HG03159 (cell line): Measurements from ENCODE around the gene SOWAHD.
"Not testable (repeated sequence)": the region's sequence is repeated elsewhere in the genome, so short reads cannot be mapped to it uniquely, and the experiment has no call there.

Source experiments
- ATAC-seq: cut with Tn5 transposase; IDR thresholded peaks from one replicate; pipeline ENCODE4 v1.9.1; 2021; ENCODE audit warnings: mild to moderate bottlenecking, moderate library complexity; ENCODE audit not compliant: unreplicated experiment

The SOWAHD gene

DNA sequence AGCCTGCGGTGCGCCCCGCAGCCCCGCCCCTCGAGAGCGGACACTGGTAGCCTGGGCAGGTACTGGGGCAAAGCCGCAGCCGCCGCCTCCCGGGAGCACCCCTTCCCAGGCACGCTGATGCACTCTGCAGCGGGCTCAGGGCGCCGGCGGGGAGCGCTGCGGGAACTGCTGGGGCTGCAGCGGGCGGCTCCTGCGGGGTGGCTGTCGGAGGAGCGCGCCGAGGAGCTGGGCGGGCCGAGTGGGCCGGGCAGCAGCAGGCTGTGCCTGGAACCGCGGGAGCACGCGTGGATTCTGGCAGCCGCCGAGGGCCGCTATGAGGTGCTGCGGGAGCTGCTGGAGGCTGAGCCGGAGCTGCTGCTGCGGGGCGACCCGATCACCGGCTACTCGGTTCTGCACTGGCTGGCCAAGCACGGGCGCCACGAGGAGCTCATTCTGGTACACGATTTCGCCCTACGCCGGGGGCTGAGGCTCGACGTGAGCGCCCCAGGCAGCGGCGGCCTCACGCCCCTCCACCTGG is 401 bp downstream of the SOWAHD start:
- no peak for ATAC-seq

GRCh38 chrX:119759248-119759766 is 919 bp downstream of the SOWAHD start:
- ATAC-seq = no peak

- no peak for ATAC-seq
Observed at GRCh38 chrX:119760026-119760877, 1.9 kb downstream of the SOWAHD start.

DNA sequence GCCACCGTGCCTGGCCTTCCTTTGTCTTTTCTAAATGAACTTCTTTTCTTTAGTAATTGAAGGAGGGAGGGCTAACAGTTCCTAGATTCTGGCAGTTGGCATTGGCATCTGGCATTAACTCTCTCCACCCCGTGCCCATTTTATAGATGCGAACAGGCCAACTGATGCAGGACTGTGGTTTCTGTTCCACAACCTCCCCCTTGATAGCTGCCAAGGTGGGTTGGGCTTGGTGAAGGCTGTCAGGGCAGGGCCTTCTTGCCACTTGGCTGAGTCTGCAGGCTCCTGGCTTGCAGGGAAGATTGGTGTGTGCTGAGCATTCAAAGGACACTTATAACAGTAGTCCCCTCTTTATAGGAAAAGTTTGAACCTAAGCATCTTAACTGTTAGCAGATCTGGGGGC is 4.3 kb downstream of the SOWAHD start:
- ATAC-seq = no peak

DNA sequence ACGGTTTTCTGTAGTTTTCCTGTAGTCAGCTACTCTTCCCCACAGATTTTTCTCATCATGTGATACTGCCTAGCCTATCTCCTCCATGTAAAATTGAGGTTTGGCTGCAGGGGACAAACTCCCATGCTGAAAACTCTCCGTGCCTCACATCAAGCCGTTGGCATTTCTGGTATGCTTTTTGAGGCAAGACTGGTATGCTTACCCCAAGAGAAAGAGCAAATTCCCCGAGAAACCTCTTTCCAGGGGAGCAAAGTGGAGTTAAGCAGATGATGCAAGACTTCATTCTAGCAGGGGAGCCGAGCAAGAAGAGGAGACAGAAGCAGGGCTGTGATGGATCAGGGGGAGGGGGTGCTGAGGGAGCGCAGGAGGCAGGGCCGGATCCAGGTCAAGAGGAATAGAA is 4.8 kb downstream of the SOWAHD start:
- no peak for ATAC-seq

DNA sequence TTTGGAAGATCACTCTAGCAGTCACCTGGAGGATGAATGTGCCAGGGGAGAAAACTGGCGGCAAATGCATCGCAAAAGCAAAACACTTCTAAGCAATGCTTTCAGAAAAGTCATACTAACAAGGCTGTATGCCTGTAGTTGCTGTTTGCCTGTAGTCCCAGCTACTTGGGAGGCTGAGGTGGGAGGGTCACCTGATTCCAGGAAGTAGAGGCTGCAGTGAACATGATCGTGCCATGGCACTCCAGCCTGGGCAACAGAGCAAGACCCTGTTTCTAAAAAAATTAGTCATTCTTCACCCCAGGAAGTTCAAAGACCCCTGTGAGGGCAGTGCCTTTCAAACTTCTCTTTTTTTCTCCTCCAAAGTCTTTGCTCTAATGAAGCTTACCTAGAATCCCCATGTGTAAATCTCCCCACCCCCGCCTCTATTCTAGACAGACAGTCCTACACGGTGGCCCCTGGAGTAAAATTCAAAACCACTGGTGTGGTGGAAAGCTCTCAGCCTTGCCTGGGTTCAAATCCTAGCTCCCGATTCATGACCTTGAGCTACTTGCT is 5.5 kb downstream of the SOWAHD start:
- no peak for ATAC-seq

DNA sequence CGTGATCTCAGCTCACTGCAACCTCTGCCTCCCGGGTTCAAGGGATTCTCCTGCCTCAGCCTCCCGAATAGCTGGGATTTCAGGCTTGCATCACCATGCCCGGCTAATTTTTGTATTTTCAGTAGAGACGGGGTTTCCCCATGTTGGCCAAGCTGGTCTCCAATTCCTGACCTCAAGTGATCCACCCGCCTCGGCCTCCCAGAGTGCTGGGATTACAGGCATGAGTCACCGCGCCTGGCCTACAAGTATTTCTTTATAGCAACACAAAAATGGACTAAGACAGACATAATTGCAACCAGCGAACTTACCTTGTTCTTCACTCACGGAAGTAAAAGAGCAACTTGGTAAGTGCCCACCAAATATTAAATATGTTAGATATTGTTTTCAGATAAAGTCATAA is 10.0 kb downstream of the SOWAHD start:
- ATAC-seq = not testable (repeated sequence)

DNA sequence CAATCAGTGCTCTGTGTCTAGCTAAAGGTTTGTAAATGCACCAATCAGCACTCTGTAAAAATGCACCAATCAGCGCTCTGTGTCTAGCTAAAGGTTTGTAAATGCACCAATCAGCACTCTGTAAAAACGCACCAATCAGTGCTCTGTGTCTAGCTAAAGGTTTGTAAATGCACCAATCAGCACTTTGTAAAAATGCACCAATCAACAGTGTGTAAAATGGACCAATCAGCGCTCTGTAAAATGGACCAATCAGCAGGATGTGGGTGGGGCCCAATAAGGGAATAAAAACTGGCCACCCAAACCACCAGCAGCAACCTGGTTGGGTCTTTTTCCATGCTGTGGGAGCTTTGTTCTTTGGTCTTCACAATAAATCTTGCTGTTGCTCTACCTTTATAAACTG is 11.0 kb downstream of the SOWAHD start:
- ATAC-seq = not testable (repeated sequence)

DNA sequence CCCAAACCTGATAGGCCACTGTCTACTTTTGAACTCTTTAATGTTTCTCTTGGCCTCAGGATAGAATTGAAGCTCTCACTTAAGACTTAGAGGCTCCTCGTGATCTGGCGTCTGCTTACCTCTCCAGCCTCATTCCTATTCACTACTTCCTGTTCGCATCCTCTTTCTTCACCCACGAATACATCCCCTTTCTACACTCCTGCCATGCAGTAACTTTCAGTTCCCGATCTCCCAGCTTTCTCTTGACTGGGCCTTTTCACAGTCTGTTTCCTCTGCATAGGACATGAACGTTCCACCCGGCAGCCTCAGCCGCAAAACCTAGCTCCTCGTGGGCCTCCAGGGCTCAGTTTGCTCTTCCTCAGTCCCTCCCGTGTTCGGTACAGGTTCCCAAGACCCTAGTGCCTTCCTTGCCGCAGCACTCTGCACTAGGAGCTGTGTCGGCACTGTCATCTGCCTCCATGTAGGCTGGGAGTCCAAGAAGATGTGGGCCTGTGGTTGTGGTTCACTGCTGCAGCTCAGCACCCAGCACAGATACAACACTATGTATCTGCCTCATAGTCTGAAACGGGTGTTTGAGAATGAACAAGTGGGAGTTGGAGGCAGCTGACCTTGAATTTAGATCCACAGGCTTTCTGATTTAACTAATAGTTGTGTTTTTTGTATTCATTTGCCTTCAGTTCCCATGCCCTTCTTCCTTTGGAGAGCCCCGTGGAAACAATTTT is 17.3 kb downstream of the SOWAHD start:
- no peak for ATAC-seq

- ATAC-seq = no peak
Observed at GRCh38 chrX:119778829-119779228, 20.4 kb downstream of the SOWAHD start.

DNA sequence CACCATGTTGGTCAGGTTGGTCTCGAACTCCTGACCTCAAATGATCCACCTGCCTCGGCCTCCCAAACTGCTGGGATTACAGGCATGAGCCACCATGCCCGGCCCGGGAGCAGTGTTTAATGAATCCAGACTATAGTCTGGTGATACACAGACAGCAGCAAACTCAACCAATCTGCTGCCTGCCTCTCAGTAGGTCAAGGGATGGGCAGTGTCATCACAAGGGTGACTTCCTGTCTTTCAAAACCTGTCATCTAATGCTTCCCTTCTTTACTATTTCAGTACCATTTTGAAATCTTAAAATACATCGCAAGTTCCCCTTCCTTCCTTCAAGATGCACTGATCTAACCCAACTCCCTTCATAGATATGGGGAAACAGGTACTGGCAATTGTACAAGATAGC is 24.6 kb downstream of the SOWAHD start:
- no peak for ATAC-seq

DNA sequence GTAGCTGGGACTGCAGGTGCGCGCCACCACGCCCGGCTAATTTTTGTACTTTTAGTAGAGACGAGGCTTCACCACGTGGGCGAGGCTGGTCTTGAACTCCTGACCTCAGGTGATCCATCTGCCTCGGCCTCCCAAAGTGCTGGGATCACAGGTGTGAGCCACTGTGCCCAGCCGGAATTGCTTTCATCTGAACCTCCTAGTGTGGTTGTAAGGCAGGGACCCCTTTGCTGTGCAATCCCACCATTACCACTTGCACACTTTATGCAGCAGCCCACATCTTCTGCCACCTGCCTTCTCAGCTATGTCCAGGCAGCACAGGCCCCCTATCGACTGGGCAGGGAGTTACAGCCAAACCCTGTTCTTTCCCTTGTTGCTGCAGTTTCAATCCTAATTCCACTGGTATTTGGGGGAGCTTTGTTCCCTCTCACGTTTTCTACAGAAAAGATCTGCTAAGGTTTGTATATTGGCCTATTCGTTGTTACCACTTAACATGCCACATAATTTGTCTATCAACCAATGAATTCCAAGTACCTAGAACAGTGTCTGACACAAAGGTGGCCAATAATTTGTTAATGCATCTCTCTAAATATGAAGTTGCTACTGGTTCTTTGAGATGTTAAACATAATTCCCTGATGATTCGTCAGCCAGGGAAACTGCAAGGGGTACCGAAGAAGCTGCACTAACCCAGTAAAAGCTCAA is 26.5 kb downstream of the SOWAHD start:
- ATAC-seq = peak; percentile 67

- ATAC-seq = peak; percentile 24
Observed at GRCh38 chrX:119790977-119791436, 32.6 kb downstream of the SOWAHD start.

DNA sequence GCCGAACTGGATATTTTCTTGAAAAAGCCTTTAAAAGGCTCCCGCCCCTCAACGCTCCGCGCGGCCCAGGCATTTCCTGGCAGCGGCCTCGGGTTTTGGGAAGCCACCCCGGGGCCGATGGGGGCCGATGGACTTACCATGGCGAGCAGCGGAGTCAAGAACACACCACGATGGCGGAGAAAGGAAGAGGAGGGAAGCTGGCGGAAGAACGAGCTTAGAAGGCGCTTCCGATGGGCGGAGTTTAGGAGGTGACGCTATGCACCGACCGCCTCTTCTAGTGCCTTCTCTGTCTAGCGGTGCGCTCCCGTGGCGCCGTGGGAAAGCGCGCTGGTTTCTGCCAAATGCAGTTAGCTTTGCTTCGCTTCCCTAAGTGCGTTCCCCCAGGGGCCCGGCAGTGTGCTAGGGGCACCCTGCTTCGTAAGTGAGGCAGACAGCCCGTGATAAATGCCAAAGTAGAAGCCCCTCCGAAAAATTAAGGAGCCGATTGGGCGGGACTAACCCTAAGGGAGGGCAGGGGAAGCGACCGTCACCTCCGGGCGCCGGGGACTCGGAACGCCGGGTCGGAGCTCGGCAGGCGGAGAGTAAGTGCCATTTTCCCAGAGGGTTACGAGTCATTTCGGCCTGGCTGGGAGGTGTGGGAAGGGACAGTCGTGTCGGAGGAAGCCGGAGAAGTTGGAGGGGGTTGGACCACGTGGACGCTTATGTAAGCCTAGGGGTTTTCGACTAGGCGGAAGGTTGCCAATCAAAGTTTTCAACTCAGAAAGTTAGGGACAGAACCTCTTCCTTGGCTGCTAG is 33.2 kb downstream of the SOWAHD start, which contains the start of gene RPL39:
RPL39 (minus strand) TSS at position 194 of the 795 bp plus-strand sequence; CDS start at position 140, 54 bp downstream.
- peak; percentile 88 for ATAC-seq

- no peak for ATAC-seq
Observed at GRCh38 chrX:119801253-119802221, 43.1 kb downstream of the SOWAHD start.

DNA sequence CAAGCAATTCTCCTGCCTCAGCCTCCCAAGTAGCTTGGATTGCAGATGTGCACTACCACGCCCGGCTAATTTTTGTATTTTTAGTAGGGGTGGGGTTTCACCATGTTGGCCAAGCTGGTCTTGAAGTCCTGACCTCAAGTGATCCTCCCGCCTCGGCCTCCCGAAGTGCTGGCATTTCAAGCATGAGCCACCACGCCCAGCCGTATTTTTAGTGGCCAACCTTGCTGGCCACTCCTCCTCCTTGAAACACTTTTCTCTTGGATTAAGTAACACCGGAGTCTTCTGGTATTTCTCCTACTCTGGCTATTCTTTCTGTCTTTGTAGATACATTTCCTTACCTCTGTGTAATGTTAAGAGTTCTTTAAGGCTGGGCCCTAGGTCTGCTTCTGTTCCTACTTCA is 44.2 kb downstream of the SOWAHD start:
- ATAC-seq = no peak

GRCh38 chrX:119808461-119808860 is 50.1 kb downstream of the SOWAHD start:
- ATAC-seq = not testable (repeated sequence)

- no peak for ATAC-seq
Observed at GRCh38 chrX:119809185-119809666, 50.8 kb downstream of the SOWAHD start.
